ENCODE results near the gene HCRTR1. TPM values are rescaled to one million over a fixed set of nuclear protein-coding genes. Genes with fewer than 3 reads are reported as not detected.
A peak's percentile ranks its signal among the peaks of the same experiment; 100 is the strongest.

The HCRTR1 gene
- polyA plus RNA-seq, 2 donors = 0.02 TPM; not detected in 1

- peaks cover 5 to 17% of the 10 kb centered on the region in 2 donors for H3K36me3 ChIP-seq (ENCODE audit: control insufficient read depth in 2 of 2, insufficient read depth in 2 of 2, low read length in 1 of 2)
- WGBS, 2 donors = 86 to 90% methylated on average over 4 of the region's 4 CpGs
Measured at GRCh38 chr1:31625561-31626222, 8.2 kb downstream of the HCRTR1 start.

GRCh38 chr1:31626223-31627207 is 9.0 kb downstream of the HCRTR1 start:
- Histone ChIP-seq H3K36me3 (ENCODE audit: control insufficient read depth in 2 of 2, insufficient read depth in 2 of 2, low read length in 1 of 2) (peaks cover 8 to 24% of the 10 kb centered on the region in 2 donors), H3K9me3 (ENCODE audit: control insufficient read depth in 2 of 2, insufficient read depth in 1 of 2, low read depth in 1 of 2, low read length in 1 of 2) (no peaks in the 10 kb centered on the region), H3K27ac (ENCODE audit: low read depth in 2 of 2, low read length in 1 of 2) (peak overlapping the region in 1 of 2 donors; percentile 47), H3K4me3 (ENCODE audit: low read depth in 1 of 2, low read length in 2 of 2) (no peak overlapping the region), H3K27me3 (ENCODE audit: control insufficient read depth in 1 of 2, insufficient read depth in 2 of 2, low read length in 2 of 2) (no peaks in the 10 kb centered on the region), H3K4me1 (ENCODE audit: control insufficient read depth in 2 of 2, insufficient read depth in 2 of 2, low read length in 1 of 2) (peaks cover 0 to 4% of the 10 kb centered on the region in 2 donors)
- 75 to 82% methylated on average over 23 of the region's 23 CpGs for WGBS, 2 donors

More at GRCh38 chr1:31625561-31626222, 8.2 kb downstream of the HCRTR1 start:
- Histone ChIP-seq H3K9me3 (ENCODE audit: control insufficient read depth in 2 of 2, insufficient read depth in 1 of 2, low read depth in 1 of 2, low read length in 1 of 2) (no peaks in the 10 kb centered on the region), H3K4me3 (ENCODE audit: low read depth in 1 of 2, low read length in 2 of 2) (no peak overlapping the region), H3K4me1 (ENCODE audit: control insufficient read depth in 2 of 2, insufficient read depth in 2 of 2, low read length in 1 of 2) (peaks cover 0 to 4% of the 10 kb centered on the region in 2 donors), H3K27me3 (ENCODE audit: control insufficient read depth in 1 of 2, insufficient read depth in 2 of 2, low read length in 2 of 2) (no peaks in the 10 kb centered on the region), H3K27ac (ENCODE audit: low read depth in 2 of 2, low read length in 1 of 2) (no peak overlapping the region)

- H3K4me1 ChIP-seq (ENCODE audit: control insufficient read depth in 2 of 2, insufficient read depth in 2 of 2, low read length in 1 of 2) = peaks cover 0 to 4% of the 10 kb centered on the region in 2 donors
- no peaks in the 10 kb centered on the region for H3K27me3 ChIP-seq (ENCODE audit: control insufficient read depth in 1 of 2, insufficient read depth in 2 of 2, low read length in 2 of 2)
- no peak overlapping the region for H3K4me3 ChIP-seq (ENCODE audit: low read depth in 1 of 2, low read length in 2 of 2)
- no peaks in the 10 kb centered on the region for H3K9me3 ChIP-seq (ENCODE audit: control insufficient read depth in 2 of 2, insufficient read depth in 1 of 2, low read depth in 1 of 2, low read length in 1 of 2)
- peak overlapping the region; percentile 47 for H3K27ac ChIP-seq (ENCODE audit: low read depth in 2 of 2, low read length in 1 of 2)
- peaks cover 14 to 28% of the 10 kb centered on the region in 2 donors for H3K36me3 ChIP-seq (ENCODE audit: control insufficient read depth in 2 of 2, insufficient read depth in 2 of 2, low read length in 1 of 2)
- WGBS, 2 donors = 44 to 52% methylated on average over 13 of the region's 13 CpGs
Measured at GRCh38 chr1:31627301-31627929, 9.9 kb downstream of the HCRTR1 start.

GRCh38 chr1:31627930-31628559 is 10.6 kb downstream of the HCRTR1 start:
- peaks cover 2 to 4% of the 10 kb centered on the region in 2 donors for H3K4me1 ChIP-seq (ENCODE audit: control insufficient read depth in 2 of 2, insufficient read depth in 2 of 2, low read length in 1 of 2)
- H3K36me3 ChIP-seq (ENCODE audit: control insufficient read depth in 2 of 2, insufficient read depth in 2 of 2, low read length in 1 of 2) = peaks cover 14 to 33% of the 10 kb centered on the region in 2 donors
- 53 to 57% methylated on average over 11 of the region's 11 CpGs for WGBS, 2 donors
- peak overlapping the region; percentile 26 to 47 for H3K27ac ChIP-seq (ENCODE audit: low read depth in 2 of 2, low read length in 1 of 2)
- H3K9me3 ChIP-seq (ENCODE audit: control insufficient read depth in 2 of 2, insufficient read depth in 1 of 2, low read depth in 1 of 2, low read length in 1 of 2) = no peaks in the 10 kb centered on the region
- no peaks in the 10 kb centered on the region for H3K27me3 ChIP-seq (ENCODE audit: control insufficient read depth in 1 of 2, insufficient read depth in 2 of 2, low read length in 2 of 2)
- H3K4me3 ChIP-seq (ENCODE audit: low read depth in 1 of 2, low read length in 2 of 2) = no peak overlapping the region

- Histone ChIP-seq H3K27me3 (ENCODE audit: control insufficient read depth in 1 of 2, insufficient read depth in 2 of 2, low read length in 2 of 2) (no peaks in the 10 kb centered on the region), H3K4me3 (ENCODE audit: low read depth in 1 of 2, low read length in 2 of 2) (no peak overlapping the region), H3K4me1 (ENCODE audit: control insufficient read depth in 2 of 2, insufficient read depth in 2 of 2, low read length in 1 of 2) (peaks cover 3 to 4% of the 10 kb centered on the region in 2 donors), H3K36me3 (ENCODE audit: control insufficient read depth in 2 of 2, insufficient read depth in 2 of 2, low read length in 1 of 2) (peaks cover 14 to 36% of the 10 kb centered on the region in 2 donors), H3K27ac (ENCODE audit: low read depth in 2 of 2, low read length in 1 of 2) (no peak overlapping the region), H3K9me3 (ENCODE audit: control insufficient read depth in 2 of 2, insufficient read depth in 1 of 2, low read depth in 1 of 2, low read length in 1 of 2) (no peaks in the 10 kb centered on the region)
- 86 to 89% methylated on average over 6 of the region's 6 CpGs for WGBS, 2 donors
Measured at GRCh38 chr1:31628931-31629556, 11.6 kb downstream of the HCRTR1 start.

GRCh38 chr1:31632649-31633048 is 15.2 kb downstream of the HCRTR1 start:
- Histone ChIP-seq H3K27me3 (ENCODE audit: control insufficient read depth in 1 of 2, insufficient read depth in 2 of 2, low read length in 2 of 2) (no peaks in the 10 kb centered on the region), H3K4me1 (ENCODE audit: control insufficient read depth in 2 of 2, insufficient read depth in 2 of 2, low read length in 1 of 2) (peaks cover under 1 to 3% of the 10 kb centered on the region in 2 donors), H3K9me3 (ENCODE audit: control insufficient read depth in 2 of 2, insufficient read depth in 1 of 2, low read depth in 1 of 2, low read length in 1 of 2) (no peaks in the 10 kb centered on the region), H3K36me3 (ENCODE audit: control insufficient read depth in 2 of 2, insufficient read depth in 2 of 2, low read length in 1 of 2) (peaks cover 17 to 40% of the 10 kb centered on the region in 2 donors), H3K27ac (ENCODE audit: low read depth in 2 of 2, low read length in 1 of 2) (no peak overlapping the region), H3K4me3 (ENCODE audit: low read depth in 1 of 2, low read length in 2 of 2) (no peak overlapping the region)
- 92 to 97% methylated on average over 3 of the region's 3 CpGs for WGBS, 2 donors

GRCh38 chr1:31633117-31633516 is 15.6 kb downstream of the HCRTR1 start:
- Histone ChIP-seq H3K9me3 (ENCODE audit: control insufficient read depth in 2 of 2, insufficient read depth in 1 of 2, low read depth in 1 of 2, low read length in 1 of 2) (no peaks in the 10 kb centered on the region), H3K4me3 (ENCODE audit: low read depth in 1 of 2, low read length in 2 of 2) (no peak overlapping the region), H3K27ac (ENCODE audit: low read depth in 2 of 2, low read length in 1 of 2) (no peak overlapping the region), H3K36me3 (ENCODE audit: control insufficient read depth in 2 of 2, insufficient read depth in 2 of 2, low read length in 1 of 2) (peaks cover 17 to 37% of the 10 kb centered on the region in 2 donors), H3K27me3 (ENCODE audit: control insufficient read depth in 1 of 2, insufficient read depth in 2 of 2, low read length in 2 of 2) (no peaks in the 10 kb centered on the region), H3K4me1 (ENCODE audit: control insufficient read depth in 2 of 2, insufficient read depth in 2 of 2, low read length in 1 of 2) (peaks cover under 1 to 4% of the 10 kb centered on the region in 2 donors)
- WGBS, 2 donors = 61 to 70% methylated on average over 4 of the region's 4 CpGs

GRCh38 chr1:31637915-31638673 is 20.6 kb downstream of the HCRTR1 start:
- peaks cover 6 to 7% of the 10 kb centered on the region in 2 donors for H3K4me1 ChIP-seq (ENCODE audit: control insufficient read depth in 2 of 2, insufficient read depth in 2 of 2, low read length in 1 of 2)
- peaks cover 3 to 6% of the 10 kb centered on the region in 2 donors for H3K36me3 ChIP-seq (ENCODE audit: control insufficient read depth in 2 of 2, insufficient read depth in 2 of 2, low read length in 1 of 2)
- H3K9me3 ChIP-seq (ENCODE audit: control insufficient read depth in 2 of 2, insufficient read depth in 1 of 2, low read depth in 1 of 2, low read length in 1 of 2) = no peaks in the 10 kb centered on the region
- no peaks in the 10 kb centered on the region for H3K27me3 ChIP-seq (ENCODE audit: control insufficient read depth in 1 of 2, insufficient read depth in 2 of 2, low read length in 2 of 2)
- whole genome bisulfite sequencing, 2 donors = 27 to 38% methylated on average over 5 of the region's 5 CpGs
- H3K4me3 ChIP-seq (ENCODE audit: low read depth in 1 of 2, low read length in 2 of 2) = no peak overlapping the region
- H3K27ac ChIP-seq (ENCODE audit: low read depth in 2 of 2, low read length in 1 of 2) = peak overlapping the region; percentile 47 to 87

Measured in esophagus (tissue), 2 donors.